HEK293 (cell line): ENCODE measurements around the gene KCNAB1.

ENCODE experiments used
- SP7 ChIP-seq: fragments of 450-650 bp; formaldehyde crosslinking; IDR thresholded peaks from 2 replicates; pipeline ENCODE4 v1.5.1; 2016; ENCODE audit warnings: missing biosample characterization, missing genetic modification characterization
- YY1 ChIP-seq: fragments of 450-650 bp; formaldehyde crosslinking; IDR thresholded peaks from 2 replicates; pipeline ENCODE4 v1.5.1; 2018; ENCODE audit warnings: missing biosample characterization, missing genetic modification characterization
- ZFP41 ChIP-seq: fragments of 450-650 bp; formaldehyde crosslinking; IDR thresholded peaks from 2 replicates; pipeline ENCODE4 v1.5.1; 2016; ENCODE audit warnings: missing biosample characterization, missing genetic modification characterization, borderline replicate concordance
- ZNF391 ChIP-seq: fragments of 450-650 bp; formaldehyde crosslinking; IDR thresholded peaks from 2 replicates; pipeline ENCODE4 v1.5.1; 2016; ENCODE audit warnings: low read depth, missing biosample characterization, missing genetic modification characterization, borderline replicate concordance
- ZNF626 ChIP-seq: fragments of 450-650 bp; sonication (Bioruptor Pico); formaldehyde crosslinking; IDR thresholded peaks from 2 replicates; pipeline ENCODE4 v1.5.1; 2018; ENCODE audit warnings: missing biosample characterization, missing genetic modification characterization, inconsistent platforms
- TF ChIP-seq, protein P1 (sequence below): fragments of 450-650 bp; formaldehyde crosslinking; IDR thresholded peaks from 2 replicates; pipeline ENCODE4 v1.5.1; 2016; ENCODE audit warnings: missing biosample characterization, missing genetic modification characterization
- TF ChIP-seq, protein P2 (sequence below): IDR thresholded peaks from 2 replicates; pipeline ENCODE4 v1.6.1; 2011; ENCODE audit warnings: mild to moderate bottlenecking, low read depth, low read length, borderline replicate concordance
- TF ChIP-seq, protein P3 (sequence below): fragments of 450-650 bp; formaldehyde crosslinking; IDR thresholded peaks from 2 replicates; pipeline ENCODE4 v1.5.1; 2016; ENCODE audit warnings: missing biosample characterization, missing genetic modification characterization
- TF ChIP-seq, protein P4 (sequence below): fragments of 450-650 bp; formaldehyde crosslinking; IDR thresholded peaks from 2 replicates; pipeline ENCODE4 v1.5.1; 2017; ENCODE audit warnings: missing biosample characterization, missing genetic modification characterization
- TF ChIP-seq, protein P5 (sequence below): fragments of 450-650 bp; formaldehyde crosslinking; IDR thresholded peaks from 2 replicates; pipeline ENCODE4 v1.5.1; 2016; ENCODE audit warnings: missing biosample characterization, missing genetic modification characterization

DNA sequence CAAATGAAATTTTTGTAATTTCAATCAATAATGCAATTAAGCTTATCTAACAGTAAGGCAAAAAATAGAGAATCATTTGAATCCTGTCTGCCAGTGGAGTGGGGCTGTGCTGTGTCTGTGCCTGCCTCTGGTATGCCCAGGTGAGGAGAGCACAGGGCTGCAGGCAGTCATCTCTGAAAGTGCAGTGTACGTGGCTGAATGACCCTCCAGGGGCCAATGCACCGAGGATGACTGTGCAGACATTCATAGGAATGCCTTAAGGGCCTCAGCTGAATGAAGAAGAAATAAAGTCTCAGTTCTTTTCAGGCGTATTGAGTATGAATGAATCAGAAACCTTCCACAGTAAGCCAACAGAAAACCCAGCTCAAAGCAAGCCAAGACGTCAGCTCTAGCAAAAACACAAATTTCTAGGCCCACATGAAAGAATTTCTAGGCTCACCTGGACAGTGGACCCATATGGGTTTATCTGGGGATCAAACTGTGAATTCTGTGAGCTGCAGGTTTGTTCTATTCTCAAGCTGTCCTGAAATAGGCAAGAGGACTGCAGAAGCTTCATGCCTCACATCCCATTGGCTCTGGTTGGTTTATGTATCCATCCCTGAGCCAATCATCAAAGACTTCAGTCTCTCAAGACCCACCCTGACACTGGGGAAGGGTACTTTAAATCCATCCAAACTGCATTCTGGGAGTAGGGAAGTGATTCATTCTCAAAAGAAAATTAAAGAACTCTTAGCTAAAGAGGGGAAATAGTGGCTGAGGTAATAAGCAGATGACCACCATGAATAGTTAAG lies 311.2 kb downstream of the KCNAB1 start:
- TF ChIP-seq, protein P1, sequence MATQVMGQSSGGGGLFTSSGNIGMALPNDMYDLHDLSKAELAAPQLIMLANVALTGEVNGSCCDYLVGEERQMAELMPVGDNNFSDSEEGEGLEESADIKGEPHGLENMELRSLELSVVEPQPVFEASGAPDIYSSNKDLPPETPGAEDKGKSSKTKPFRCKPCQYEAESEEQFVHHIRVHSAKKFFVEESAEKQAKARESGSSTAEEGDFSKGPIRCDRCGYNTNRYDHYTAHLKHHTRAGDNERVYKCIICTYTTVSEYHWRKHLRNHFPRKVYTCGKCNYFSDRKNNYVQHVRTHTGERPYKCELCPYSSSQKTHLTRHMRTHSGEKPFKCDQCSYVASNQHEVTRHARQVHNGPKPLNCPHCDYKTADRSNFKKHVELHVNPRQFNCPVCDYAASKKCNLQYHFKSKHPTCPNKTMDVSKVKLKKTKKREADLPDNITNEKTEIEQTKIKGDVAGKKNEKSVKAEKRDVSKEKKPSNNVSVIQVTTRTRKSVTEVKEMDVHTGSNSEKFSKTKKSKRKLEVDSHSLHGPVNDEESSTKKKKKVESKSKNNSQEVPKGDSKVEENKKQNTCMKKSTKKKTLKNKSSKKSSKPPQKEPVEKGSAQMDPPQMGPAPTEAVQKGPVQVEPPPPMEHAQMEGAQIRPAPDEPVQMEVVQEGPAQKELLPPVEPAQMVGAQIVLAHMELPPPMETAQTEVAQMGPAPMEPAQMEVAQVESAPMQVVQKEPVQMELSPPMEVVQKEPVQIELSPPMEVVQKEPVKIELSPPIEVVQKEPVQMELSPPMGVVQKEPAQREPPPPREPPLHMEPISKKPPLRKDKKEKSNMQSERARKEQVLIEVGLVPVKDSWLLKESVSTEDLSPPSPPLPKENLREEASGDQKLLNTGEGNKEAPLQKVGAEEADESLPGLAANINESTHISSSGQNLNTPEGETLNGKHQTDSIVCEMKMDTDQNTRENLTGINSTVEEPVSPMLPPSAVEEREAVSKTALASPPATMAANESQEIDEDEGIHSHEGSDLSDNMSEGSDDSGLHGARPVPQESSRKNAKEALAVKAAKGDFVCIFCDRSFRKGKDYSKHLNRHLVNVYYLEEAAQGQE (tag by site-specific recombination): no peak
- no peak for TF ChIP-seq ZNF626 (tag by site-specific recombination)
- TF ChIP-seq, protein P2, sequence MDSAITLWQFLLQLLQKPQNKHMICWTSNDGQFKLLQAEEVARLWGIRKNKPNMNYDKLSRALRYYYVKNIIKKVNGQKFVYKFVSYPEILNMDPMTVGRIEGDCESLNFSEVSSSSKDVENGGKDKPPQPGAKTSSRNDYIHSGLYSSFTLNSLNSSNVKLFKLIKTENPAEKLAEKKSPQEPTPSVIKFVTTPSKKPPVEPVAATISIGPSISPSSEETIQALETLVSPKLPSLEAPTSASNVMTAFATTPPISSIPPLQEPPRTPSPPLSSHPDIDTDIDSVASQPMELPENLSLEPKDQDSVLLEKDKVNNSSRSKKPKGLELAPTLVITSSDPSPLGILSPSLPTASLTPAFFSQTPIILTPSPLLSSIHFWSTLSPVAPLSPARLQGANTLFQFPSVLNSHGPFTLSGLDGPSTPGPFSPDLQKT: no peak
- TF ChIP-seq, protein P3, sequence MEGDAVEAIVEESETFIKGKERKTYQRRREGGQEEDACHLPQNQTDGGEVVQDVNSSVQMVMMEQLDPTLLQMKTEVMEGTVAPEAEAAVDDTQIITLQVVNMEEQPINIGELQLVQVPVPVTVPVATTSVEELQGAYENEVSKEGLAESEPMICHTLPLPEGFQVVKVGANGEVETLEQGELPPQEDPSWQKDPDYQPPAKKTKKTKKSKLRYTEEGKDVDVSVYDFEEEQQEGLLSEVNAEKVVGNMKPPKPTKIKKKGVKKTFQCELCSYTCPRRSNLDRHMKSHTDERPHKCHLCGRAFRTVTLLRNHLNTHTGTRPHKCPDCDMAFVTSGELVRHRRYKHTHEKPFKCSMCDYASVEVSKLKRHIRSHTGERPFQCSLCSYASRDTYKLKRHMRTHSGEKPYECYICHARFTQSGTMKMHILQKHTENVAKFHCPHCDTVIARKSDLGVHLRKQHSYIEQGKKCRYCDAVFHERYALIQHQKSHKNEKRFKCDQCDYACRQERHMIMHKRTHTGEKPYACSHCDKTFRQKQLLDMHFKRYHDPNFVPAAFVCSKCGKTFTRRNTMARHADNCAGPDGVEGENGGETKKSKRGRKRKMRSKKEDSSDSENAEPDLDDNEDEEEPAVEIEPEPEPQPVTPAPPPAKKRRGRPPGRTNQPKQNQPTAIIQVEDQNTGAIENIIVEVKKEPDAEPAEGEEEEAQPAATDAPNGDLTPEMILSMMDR: no peak
- TF ChIP-seq ZFP41 (tag by site-specific recombination): no peak
- no peak for TF ChIP-seq YY1 (tag by site-specific recombination)
- TF ChIP-seq, protein P4, sequence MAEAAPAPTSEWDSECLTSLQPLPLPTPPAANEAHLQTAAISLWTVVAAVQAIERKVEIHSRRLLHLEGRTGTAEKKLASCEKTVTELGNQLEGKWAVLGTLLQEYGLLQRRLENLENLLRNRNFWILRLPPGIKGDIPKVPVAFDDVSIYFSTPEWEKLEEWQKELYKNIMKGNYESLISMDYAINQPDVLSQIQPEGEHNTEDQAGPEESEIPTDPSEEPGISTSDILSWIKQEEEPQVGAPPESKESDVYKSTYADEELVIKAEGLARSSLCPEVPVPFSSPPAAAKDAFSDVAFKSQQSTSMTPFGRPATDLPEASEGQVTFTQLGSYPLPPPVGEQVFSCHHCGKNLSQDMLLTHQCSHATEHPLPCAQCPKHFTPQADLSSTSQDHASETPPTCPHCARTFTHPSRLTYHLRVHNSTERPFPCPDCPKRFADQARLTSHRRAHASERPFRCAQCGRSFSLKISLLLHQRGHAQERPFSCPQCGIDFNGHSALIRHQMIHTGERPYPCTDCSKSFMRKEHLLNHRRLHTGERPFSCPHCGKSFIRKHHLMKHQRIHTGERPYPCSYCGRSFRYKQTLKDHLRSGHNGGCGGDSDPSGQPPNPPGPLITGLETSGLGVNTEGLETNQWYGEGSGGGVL (tag by site-specific recombination): no peak
- no peak for TF ChIP-seq ZNF391 (tag by site-specific recombination)
- no peak for TF ChIP-seq SP7
- TF ChIP-seq, protein P5, sequence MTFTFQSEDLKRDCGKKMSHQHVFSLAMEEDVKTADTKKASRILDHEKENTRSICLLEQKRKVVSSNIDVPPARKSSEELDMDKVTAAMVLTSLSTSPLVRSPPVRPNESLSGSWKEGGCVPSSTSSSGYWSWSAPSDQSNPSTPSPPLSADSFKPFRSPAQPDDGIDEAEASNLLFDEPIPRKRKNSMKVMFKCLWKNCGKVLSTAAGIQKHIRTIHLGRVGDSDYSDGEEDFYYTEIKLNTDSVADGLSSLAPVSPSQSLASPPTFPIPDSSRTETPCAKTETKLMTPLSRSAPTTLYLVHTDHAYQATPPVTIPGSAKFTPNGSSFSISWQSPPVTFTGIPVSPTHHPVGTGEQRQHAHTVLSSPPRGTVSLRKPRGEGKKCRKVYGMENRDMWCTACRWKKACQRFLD (tag by site-specific recombination): no peak
